Naive thymus-derived CD8-positive, alpha-beta T cell (primary cell): ENCODE results near the gene TMEM38A. TPM values are rescaled to one million over a fixed set of nuclear protein-coding genes. Genes with fewer than 3 reads are reported as not detected.
"Not testable (repeated sequence)": the region's sequence is repeated elsewhere in the genome, so short reads cannot be mapped to it uniquely, and the experiment has no call there.

Experiments
- ATAC-seq, 2 donors: fragments of 150-1000 bp; cut with Tn5 transposase in 1 of 2; sonication (Bioruptor Pico), chemical (Tn5 transposase) in 1 of 2; 1 replicate in 1 of 2; 2 replicates in 1 of 2; pipeline ENCODE4 v1.10.0; 2021; ENCODE audit warnings: mild to moderate bottlenecking in 2 of 2, moderate library complexity in 2 of 2
- POLR2A ChIA-PET: fragments of 350-600 bp; sonication (Branson Sonifier 250); formaldehyde crosslinking; loops from one replicate; lab custom pipeline; 2021; ENCODE audit warnings: antibody characterized with exemption; lab: Charles Lee
- DNase-seq, 10 donors: peaks; one replicate each; pipeline versions ENCODE4 v3.0.0 to v3.0.0-alpha.2; 2020 to 2022
- H3K27ac Mint-ChIP-seq, 10 donors: one replicate each; pipeline ENCODE4 v1.8.0; 2020 to 2022; ENCODE audit warnings: mild to moderate bottlenecking in 10 of 10, mixed read lengths in 10 of 10, moderate library complexity in 4 of 10, inconsistent platforms in 1 of 10
- H3K27me3 Mint-ChIP-seq, 5 donors: one replicate each; pipeline ENCODE4 v1.8.0; 2021 to 2022; ENCODE audit warnings: mixed read lengths in 5 of 5
- H3K36me3 Mint-ChIP-seq, 3 donors: one replicate each; pipeline ENCODE4 v1.8.0; 2020 to 2022; ENCODE audit warnings: mixed read lengths in 3 of 3, mild to moderate bottlenecking in 2 of 3, inconsistent platforms in 1 of 3
- H3K4me1 Mint-ChIP-seq, 4 donors: one replicate each; pipeline ENCODE4 v1.8.0; 2021 to 2022; ENCODE audit warnings: mixed read lengths in 4 of 4
- H3K4me3 Mint-ChIP-seq, 10 donors: one replicate each; pipeline ENCODE4 v1.8.0; 2020 to 2022; ENCODE audit warnings: mild to moderate bottlenecking in 10 of 10, mixed read lengths in 10 of 10, moderate library complexity in 6 of 10, inconsistent platforms in 1 of 10
- H3K9me3 Mint-ChIP-seq, 9 donors: one replicate each; pipeline ENCODE4 v1.8.0; 2020 to 2022; ENCODE audit warnings: mixed read lengths in 9 of 9, mild to moderate bottlenecking in 3 of 9, inconsistent platforms in 1 of 9, moderate library complexity in 1 of 9
- polyA plus RNA-seq, 3 donors: library from polyadenylated mRNA; unstranded; fragments of 300-500 nt; fragmentation: Illumina TruSeq; gene quantifications; one replicate each; pipeline ENCODE4 v1.2.3, GENCODE V29; 2021
- total RNA-seq, 8 experiments: library from RNA in 2 of 8; stranded (reverse) in 2 of 8; gene quantifications; one replicate each; pipeline ENCODE4 v1.2.3 and lab custom pipeline; 2021 to 2026

The TMEM38A gene
- total and polyA plus RNA-seq, 5 experiments from 2014 or later: 0.22 to 2.5 (median 0.87) TPM; not detected in 1

GRCh38 chr19:16726916-16727315 lies 66.0 kb downstream of the TMEM38A start:
- Mint-ChIP-seq H3K27ac (no peak overlapping the region), H3K4me3 (no peak overlapping the region), H3K9me3 (peaks cover 0 to 3% (median 0%) of the 10 kb centered on the region in 9 donors), H3K4me1 (no peaks in the 10 kb centered on the region), H3K36me3 (no peaks in the 10 kb centered on the region), H3K27me3 (peaks cover 0 to 8% (median 3%) of the 10 kb centered on the region in 5 donors)
- ATAC-seq (no peak), DNase-seq (no peak)
- POLR2A ChIA-PET: no interaction called here

- DNase-seq, H3K4me3 Mint-ChIP-seq, ATAC-seq, H3K9me3 Mint-ChIP-seq, H3K36me3 Mint-ChIP-seq, H3K4me1 Mint-ChIP-seq: not testable (repeated sequence)
- Mint-ChIP-seq H3K27ac (peak overlapping the region in 1 of 10 donors; percentile 20), H3K27me3 (peaks cover 0 to 24% (median 7%) of the 10 kb centered on the region in 5 donors)
- POLR2A ChIA-PET: interaction anchor here (0.7 kb wide), 1 partner anchor 698 kb away, joined by 7 read pairs; no protein-coding TSS in a partner anchor
Observed at GRCh38 chr19:16735650-16736266, 74.8 kb downstream of the TMEM38A start.

GRCh38 chr19:16736709-16737108 lies 75.8 kb downstream of the TMEM38A start:
- ATAC-seq: no peak
- no peak overlapping the region for H3K4me3 Mint-ChIP-seq
- H3K27me3 Mint-ChIP-seq: peaks cover 0 to 22% (median 7%) of the 10 kb centered on the region in 5 donors
- H3K27ac Mint-ChIP-seq: no peak overlapping the region
- H3K36me3 Mint-ChIP-seq: peaks cover 0 to 2% (median 0%) of the 10 kb centered on the region in 3 donors
- POLR2A ChIA-PET: interaction anchor here (0.7 kb wide), 1 partner anchor 699 kb away, joined by 7 read pairs; no protein-coding TSS in a partner anchor
- H3K4me1 Mint-ChIP-seq: no peaks in the 10 kb centered on the region
- DNase-seq: no peak
- no peaks in the 10 kb centered on the region for H3K9me3 Mint-ChIP-seq

- Mint-ChIP-seq H3K36me3 (peaks cover 0 to 2% (median 0%) of the 10 kb centered on the region in 3 donors), H3K4me1 (no peaks in the 10 kb centered on the region), H3K9me3 (no peaks in the 10 kb centered on the region), H3K4me3 (no peak overlapping the region), H3K27ac (no peak overlapping the region), H3K27me3 (peaks cover 0 to 15% (median 7%) of the 10 kb centered on the region in 5 donors)
- no peak for ATAC-seq
- no peak for DNase-seq
- POLR2A ChIA-PET: no interaction called here
Observed at GRCh38 chr19:16737911-16738310, 77.0 kb downstream of the TMEM38A start.

- DNase-seq (no peak), ATAC-seq (no peak)
- H3K4me1 Mint-ChIP-seq: no peaks in the 10 kb centered on the region
- POLR2A ChIA-PET: no interaction called here
- H3K27me3 Mint-ChIP-seq: peaks cover 0 to 11% (median 1%) of the 10 kb centered on the region in 5 donors
- no peak overlapping the region for H3K27ac Mint-ChIP-seq
- no peaks in the 10 kb centered on the region for H3K9me3 Mint-ChIP-seq
- peaks cover 0 to 2% (median 0%) of the 10 kb centered on the region in 3 donors for H3K36me3 Mint-ChIP-seq
- no peak overlapping the region for H3K4me3 Mint-ChIP-seq
Observed at GRCh38 chr19:16739546-16739945, 78.6 kb downstream of the TMEM38A start.

Other genes with a start within 250 kb of the TMEM38A start
- 10 to 100 TPM; 47.0 to 47.9 TPM for gene EPS15L1, start 189.2 kb upstream of the TMEM38A start, total RNA-seq
- gene EPS15L1, start 189.2 kb upstream of the TMEM38A start, polyA plus RNA-seq: 1 to 10 TPM; 6.8 to 9.6 (median 8.5) TPM
- not detected for gene CALR3, start 165.0 kb upstream of the TMEM38A start, total RNA-seq
- not detected for gene CALR3, start 165.0 kb upstream of the TMEM38A start, polyA plus RNA-seq
- 1 to 10 TPM; 4.1 to 4.4 TPM for gene C19orf44, start 164.7 kb upstream of the TMEM38A start, total RNA-seq
- 1 to 10 TPM in 1 of 3 donors, under 1 TPM in 1, not detected in 1; 0.23 to 2.0 TPM for gene C19orf44, start 164.7 kb upstream of the TMEM38A start, polyA plus RNA-seq
- gene CHERP, start 118.7 kb upstream of the TMEM38A start, total RNA-seq: 10 to 100 TPM; 75.6 to 82.0 TPM
- gene CHERP, start 118.7 kb upstream of the TMEM38A start, polyA plus RNA-seq: 10 to 100 TPM in 1 of 3 donors, 1 to 10 TPM in 2; 4.7 to 17.8 (median 8.6) TPM
- gene SLC35E1, start 88.7 kb upstream of the TMEM38A start, total RNA-seq: 10 to 100 TPM; 31.5 to 34.2 TPM
- 10 to 100 TPM; 13.6 to 22.3 (median 16.1) TPM for gene SLC35E1, start 88.7 kb upstream of the TMEM38A start, polyA plus RNA-seq
- 10 to 100 TPM; 16.5 to 18.5 TPM for gene MED26, start 32.9 kb upstream of the TMEM38A start, total RNA-seq
- 1 to 10 TPM; 2.7 to 3.9 (median 3.1) TPM for gene MED26, start 32.9 kb upstream of the TMEM38A start, polyA plus RNA-seq
- 100 to 1,000 TPM; 102 to 104 TPM for gene SMIM7, start 995 bp upstream of the TMEM38A start, total RNA-seq
- 10 to 100 TPM; 52.7 to 76.5 (median 63.9) TPM for gene SMIM7, start 995 bp upstream of the TMEM38A start, polyA plus RNA-seq
- not detected for gene NWD1, start 58.7 kb downstream of the TMEM38A start, total RNA-seq
- gene NWD1, start 58.7 kb downstream of the TMEM38A start, polyA plus RNA-seq: not detected
- 100 to 1,000 TPM in 1 of 2 experiments, 10 to 100 TPM in 1; 99.6 to 104 TPM for gene SIN3B, start 168.3 kb downstream of the TMEM38A start, total RNA-seq
- 1 to 10 TPM; 2.2 to 5.2 (median 3.2) TPM for gene SIN3B, start 168.3 kb downstream of the TMEM38A start, polyA plus RNA-seq
- gene F2RL3, start 227.9 kb downstream of the TMEM38A start, total RNA-seq: not detected
- gene F2RL3, start 227.9 kb downstream of the TMEM38A start, polyA plus RNA-seq: under 1 TPM in 1 of 3 donors, not detected in 2; 0.24 TPM